ENCODE results near the gene DENND1A. TPM values are rescaled to one million over a fixed set of nuclear protein-coding genes. Genes with fewer than 3 reads are reported as not detected.

The DENND1A gene
- total RNA-seq, 1 donor from 2014 or later = 12.7 TPM

GRCh38 chr9:123655681-123656423 is 274.1 kb downstream of the DENND1A start:
- DNase-seq (ENCODE audit: low read depth) (no peak), FAIRE-seq (no peak)
- no peaks in the 10 kb centered on the region for H3K27me3 ChIP-seq (ENCODE audit: insufficient read depth, low read length)
- H3K27ac ChIP-seq (ENCODE audit: low read depth, low read length) = no peak overlapping the region
- H3K4me2 ChIP-seq (ENCODE audit: low read length) = no peak overlapping the region
- Mint-ChIP-seq H3K4me1 (ENCODE audit: low read depth, unreplicated experiment) (no peaks in the 10 kb centered on the region), H3K36me3 (ENCODE audit: low read depth, unreplicated experiment) (peaks cover 6% of the 10 kb centered on the region), H3K27ac (ENCODE audit: unreplicated experiment) (no peak overlapping the region), H3K4me3 (ENCODE audit: unreplicated experiment) (no peak overlapping the region), H3K27me3 (ENCODE audit: low read depth, unreplicated experiment) (no peaks in the 10 kb centered on the region), H3K9me3 (ENCODE audit: unreplicated experiment) (no peaks in the 10 kb centered on the region)
- H2AFZ ChIP-seq (ENCODE audit: low read depth, low read length) = no peak overlapping the region
- TF ChIP-seq, protein P1, sequence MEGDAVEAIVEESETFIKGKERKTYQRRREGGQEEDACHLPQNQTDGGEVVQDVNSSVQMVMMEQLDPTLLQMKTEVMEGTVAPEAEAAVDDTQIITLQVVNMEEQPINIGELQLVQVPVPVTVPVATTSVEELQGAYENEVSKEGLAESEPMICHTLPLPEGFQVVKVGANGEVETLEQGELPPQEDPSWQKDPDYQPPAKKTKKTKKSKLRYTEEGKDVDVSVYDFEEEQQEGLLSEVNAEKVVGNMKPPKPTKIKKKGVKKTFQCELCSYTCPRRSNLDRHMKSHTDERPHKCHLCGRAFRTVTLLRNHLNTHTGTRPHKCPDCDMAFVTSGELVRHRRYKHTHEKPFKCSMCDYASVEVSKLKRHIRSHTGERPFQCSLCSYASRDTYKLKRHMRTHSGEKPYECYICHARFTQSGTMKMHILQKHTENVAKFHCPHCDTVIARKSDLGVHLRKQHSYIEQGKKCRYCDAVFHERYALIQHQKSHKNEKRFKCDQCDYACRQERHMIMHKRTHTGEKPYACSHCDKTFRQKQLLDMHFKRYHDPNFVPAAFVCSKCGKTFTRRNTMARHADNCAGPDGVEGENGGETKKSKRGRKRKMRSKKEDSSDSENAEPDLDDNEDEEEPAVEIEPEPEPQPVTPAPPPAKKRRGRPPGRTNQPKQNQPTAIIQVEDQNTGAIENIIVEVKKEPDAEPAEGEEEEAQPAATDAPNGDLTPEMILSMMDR (IDR thresholded peaks at IDR 0.05; ENCODE audit: insufficient read depth, low read depth, low read length) = no peak
- TF ChIP-seq EZH2 (IDR thresholded peaks at IDR 0.05; ENCODE audit: insufficient read depth, low read length) = no peak
- H3K79me2 ChIP-seq (ENCODE audit: insufficient read depth, low read length) = no peaks in the 10 kb centered on the region
- no peaks in the 10 kb centered on the region for H3K36me3 ChIP-seq (ENCODE audit: insufficient read depth, low read length)
- H3K4me3 ChIP-seq (ENCODE audit: insufficient read depth, low read depth, low read length) = no peak overlapping the region
- H3K4me1 ChIP-seq (ENCODE audit: insufficient read depth, low read length) = no peaks in the 10 kb centered on the region
- H4K20me1 ChIP-seq (ENCODE audit: insufficient read depth, low read length) = no peaks in the 10 kb centered on the region
- no peak overlapping the region for H3K9ac ChIP-seq (ENCODE audit: low read length)
- no peaks in the 10 kb centered on the region for H3K9me3 ChIP-seq (ENCODE audit: insufficient read depth, low read depth, low read length)

GRCh38 chr9:123654994-123655637 is 274.8 kb downstream of the DENND1A start:
- H3K27me3 Mint-ChIP-seq (ENCODE audit: low read depth, unreplicated experiment) = no peaks in the 10 kb centered on the region
- H3K4me3 Mint-ChIP-seq (ENCODE audit: unreplicated experiment) = no peak overlapping the region
- Histone ChIP-seq H3K9ac (ENCODE audit: low read length) (no peak overlapping the region), H3K27ac (ENCODE audit: low read depth, low read length) (no peak overlapping the region), H3K4me1 (ENCODE audit: insufficient read depth, low read length) (no peaks in the 10 kb centered on the region), H4K20me1 (ENCODE audit: insufficient read depth, low read length) (no peaks in the 10 kb centered on the region), H3K9me3 (ENCODE audit: insufficient read depth, low read depth, low read length) (no peaks in the 10 kb centered on the region), H2AFZ (ENCODE audit: low read depth, low read length) (no peak overlapping the region), H3K27me3 (ENCODE audit: insufficient read depth, low read length) (no peaks in the 10 kb centered on the region), H3K4me3 (ENCODE audit: insufficient read depth, low read depth, low read length) (no peak overlapping the region), H3K4me2 (ENCODE audit: low read length) (no peak overlapping the region), H3K79me2 (ENCODE audit: insufficient read depth, low read length) (no peaks in the 10 kb centered on the region), H3K36me3 (ENCODE audit: insufficient read depth, low read length) (no peaks in the 10 kb centered on the region)
- H3K36me3 Mint-ChIP-seq (ENCODE audit: low read depth, unreplicated experiment) = peaks cover 6% of the 10 kb centered on the region
- no peaks in the 10 kb centered on the region for H3K4me1 Mint-ChIP-seq (ENCODE audit: low read depth, unreplicated experiment)
- DNase-seq (ENCODE audit: low read depth) = no peak
- FAIRE-seq = no peak
- TF ChIP-seq, protein P1 (IDR thresholded peaks at IDR 0.05; ENCODE audit: insufficient read depth, low read depth, low read length) = no peak
- no peak for TF ChIP-seq EZH2 (IDR thresholded peaks at IDR 0.05; ENCODE audit: insufficient read depth, low read length)
- no peak overlapping the region for H3K27ac Mint-ChIP-seq (ENCODE audit: unreplicated experiment)
- no peaks in the 10 kb centered on the region for H3K9me3 Mint-ChIP-seq (ENCODE audit: unreplicated experiment)

Data from astrocyte (in vitro differentiated cells and primary cell).